Measurements from ENCODE around the gene DDX1. TPM values are rescaled to one million over a fixed set of nuclear protein-coding genes. Genes with fewer than 3 reads are reported as not detected.

The DDX1 gene
- total and polyA plus RNA-seq, 9 of the 15 experiments (the other 6 are each of a cell fraction or from before 2014, with no cell fraction given), result 116 to 277 (median 232) TPM

DNA sequence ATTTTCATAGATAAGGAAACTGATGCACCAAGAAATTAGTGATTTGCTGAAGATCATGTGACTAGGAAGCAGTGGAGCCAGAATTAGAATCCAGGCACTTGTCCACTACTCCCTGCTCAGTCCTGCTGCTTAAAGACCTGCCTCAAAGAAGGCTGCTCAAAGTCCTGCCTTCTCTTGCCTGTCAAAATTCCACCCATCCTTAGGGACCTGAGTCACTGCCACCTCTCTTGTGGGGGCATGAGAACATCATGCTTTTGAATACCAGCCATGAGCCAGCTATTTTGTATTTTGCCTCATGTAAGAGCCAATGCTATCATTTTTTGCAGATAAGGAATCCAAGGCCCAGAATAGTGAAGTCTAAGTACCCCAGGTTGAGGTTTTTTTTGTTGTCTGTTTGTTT is 47.1 kb downstream of the DDX1 start:
- ChIA-PET POLR2A (no interaction called here), CTCF (ENCODE audit: low intra/inter-chr PET ratio) (interaction anchor here (0.6 to 2.5 kb wide), 2 partner anchors 110 to 971 kb away, joined by 3 to 18 read pairs; no protein-coding TSS in a partner anchor)
- no TSS peak for BruUV-seq (replicated peaks)
- no peak overlapping the region for H3K9ac ChIP-seq (ENCODE audit: insufficient read depth in 1 of 2, low read depth in 2 of 2, low read length in 2 of 2)
- H3K79me2 ChIP-seq (ENCODE audit: control insufficient read depth, insufficient read depth, low read length), result no peaks in the 10 kb centered on the region
- H3K27ac ChIP-seq (ENCODE audit: extremely low read depth, low read depth, low read length), result no peak overlapping the region
- H3K9me1 ChIP-seq (ENCODE audit: control insufficient read depth, insufficient read depth, low read length), result no peaks in the 10 kb centered on the region
- no peak for ATAC-seq
- H3K4me3 ChIP-seq, result no peak overlapping the region
- H2AFZ ChIP-seq (ENCODE audit: low read depth, low read length), result no peak overlapping the region
- TF ChIP-seq MBD2 (IDR thresholded peaks at IDR 0.05; ENCODE audit: borderline replicate concordance, low read depth), result no peak
- no peak for TF ChIP-seq TCF7 (IDR thresholded peaks at IDR 0.05; ENCODE audit: borderline replicate concordance)
- TF ChIP-seq NFIX (CRISPR knock-in tag; IDR thresholded peaks at IDR 0.05; ENCODE audit: low read depth), result no peak
- TF ChIP-seq YY1 (IDR thresholded peaks at IDR 0.05; ENCODE audit: borderline replicate concordance in 1 of 3, control insufficient read depth in 1 of 3, extremely low read depth in 1 of 3, insufficient read depth in 3 of 3, insufficient read length in 1 of 3, insufficient replicate concordance in 2 of 3, low read depth in 1 of 3, low read length in 2 of 3), result no peak
- no peak for TF ChIP-seq RNF2 (IDR thresholded peaks at IDR 0.05)
- no peak for TF ChIP-seq CHAMP1 (IDR thresholded peaks at IDR 0.05)
- TF ChIP-seq ZNF584 (CRISPR knock-in tag; IDR thresholded peaks at IDR 0.05; ENCODE audit: low read depth), result no peak
- TF ChIP-seq, protein P1, sequence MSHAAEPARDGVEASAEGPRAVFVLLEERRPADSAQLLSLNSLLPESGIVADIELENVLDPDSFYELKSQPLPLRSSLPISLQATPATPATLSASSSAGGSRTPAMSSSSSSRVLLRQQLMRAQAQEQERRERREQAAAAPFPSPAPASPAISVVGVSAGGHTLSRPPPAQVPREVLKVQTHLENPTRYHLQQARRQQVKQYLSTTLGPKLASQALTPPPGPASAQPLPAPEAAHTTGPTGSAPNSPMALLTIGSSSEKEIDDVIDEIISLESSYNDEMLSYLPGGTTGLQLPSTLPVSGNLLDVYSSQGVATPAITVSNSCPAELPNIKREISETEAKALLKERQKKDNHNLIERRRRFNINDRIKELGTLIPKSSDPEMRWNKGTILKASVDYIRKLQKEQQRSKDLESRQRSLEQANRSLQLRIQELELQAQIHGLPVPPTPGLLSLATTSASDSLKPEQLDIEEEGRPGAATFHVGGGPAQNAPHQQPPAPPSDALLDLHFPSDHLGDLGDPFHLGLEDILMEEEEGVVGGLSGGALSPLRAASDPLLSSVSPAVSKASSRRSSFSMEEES (CRISPR knock-in tag; IDR thresholded peaks at IDR 0.05), result peak; percentile 53; the same call in 1 of the 2 replicates
- TF ChIP-seq FOXA3 (CRISPR knock-in tag; conservative IDR thresholded peaks at IDR 0.05 in 1 of 2, IDR thresholded peaks at IDR 0.05 in 1 of 2), result no peak
- TF ChIP-seq ZKSCAN3 (CRISPR knock-in tag; IDR thresholded peaks at IDR 0.05), result no peak
- no peak for TF ChIP-seq ZNF212 (CRISPR knock-in tag; IDR thresholded peaks at IDR 0.05)
- no peak for TF ChIP-seq ZNF507 (tag; conservative IDR thresholded peaks at IDR 0.05)
- no peak for TF ChIP-seq PCBP2 (IDR thresholded peaks at IDR 0.05; ENCODE audit: low read depth, low read length, poor library complexity, severe bottlenecking)
- no peak for TF ChIP-seq NCOA4 (IDR thresholded peaks at IDR 0.05; ENCODE audit: partially characterized antibody)
- peak; percentile 36; the same call in 1 of the 2 replicates for TF ChIP-seq POLR2A (conservative IDR thresholded peaks at IDR 0.05)
- TF ChIP-seq RHOXF2B (CRISPR knock-in tag; conservative IDR thresholded peaks at IDR 0.05), result no peak
- TF ChIP-seq PTRF (tag; IDR thresholded peaks at IDR 0.05), result no peak
- no peak overlapping the region for H3K4me2 ChIP-seq (ENCODE audit: insufficient read depth, low read length)
- in situ Hi-C loops (cut with MboI) (loop anchor here (5.0 kb wide), 1 partner anchor 109 kb away; no protein-coding TSS in a partner anchor), intact Hi-C loops (cut with micrococcal nuclease) (loop anchor here (5.0 to 10.0 kb wide), 2 partner anchors 644 to 876 kb away; no protein-coding TSS in a partner anchor)
- no peak for DNase-seq (ENCODE audit: extremely low read depth in 1 of 4, low spot score in 3 of 4)
- no peak for FAIRE-seq
- no peaks in the 10 kb centered on the region; a peak in 1 of 5 replicates for H3K4me1 ChIP-seq (replicated peaks in 1 of 2; ENCODE audit: control insufficient read depth in 2 of 2, insufficient read depth in 2 of 2, low read length in 2 of 2)
- H3K9me3 ChIP-seq (replicated peaks; ENCODE audit: control insufficient read depth, insufficient read depth, low read depth, low read length), result no peaks in the 10 kb centered on the region
- H3K36me3 ChIP-seq (ENCODE audit: control insufficient read depth, insufficient read depth, low read length), result peaks cover 55% of the 10 kb centered on the region
- H3K27me3 ChIP-seq (ENCODE audit: control insufficient read depth in 2 of 2, insufficient read depth in 2 of 2, low read length in 2 of 2), result no peaks in the 10 kb centered on the region
- H4K20me1 ChIP-seq (replicated peaks; ENCODE audit: control insufficient read depth, insufficient read depth, low read length), result no peaks in the 10 kb centered on the region

All from K562 (cell line).